ENCODE measurements around the gene C2CD4C.
"Not testable (repeated sequence)": the region's sequence is repeated elsewhere in the genome, so short reads cannot be mapped to it uniquely, and the experiment has no call there.

The C2CD4C gene

GRCh38 chr19:428149-428548 is 19.2 kb upstream of the C2CD4C start:
- no peak for DNase-seq
- H3K27me3 Mint-ChIP-seq, result no peaks in the 10 kb centered on the region
- peaks cover 9% of the 10 kb centered on the region for H3K9me3 Mint-ChIP-seq
- no peaks in the 10 kb centered on the region for H3K36me3 Mint-ChIP-seq
- no peaks in the 10 kb centered on the region for H3K4me1 Mint-ChIP-seq
- H3K4me3 Mint-ChIP-seq, result no peak overlapping the region
- CTCF ChIA-PET, result no interaction called here
- no peak overlapping the region for H3K27ac Mint-ChIP-seq

GRCh38 chr19:427675-428074 is 18.7 kb upstream of the C2CD4C start:
- H3K27me3 Mint-ChIP-seq, H3K4me1 Mint-ChIP-seq, H3K36me3 Mint-ChIP-seq, H3K27ac Mint-ChIP-seq, H3K9me3 Mint-ChIP-seq, CTCF ChIA-PET, DNase-seq, H3K4me3 Mint-ChIP-seq: not testable (repeated sequence)

GRCh38 chr19:426725-427445 is 17.9 kb upstream of the C2CD4C start:
- no peak for DNase-seq
- no peaks in the 10 kb centered on the region for H3K27me3 Mint-ChIP-seq
- no peaks in the 10 kb centered on the region for H3K36me3 Mint-ChIP-seq
- no peaks in the 10 kb centered on the region for H3K4me1 Mint-ChIP-seq
- H3K4me3 Mint-ChIP-seq, result no peak overlapping the region
- CTCF ChIA-PET, result no interaction called here
- H3K27ac Mint-ChIP-seq, result no peak overlapping the region
- H3K9me3 Mint-ChIP-seq, result peaks cover 9% of the 10 kb centered on the region

GRCh38 chr19:425056-425455 is 16.1 kb upstream of the C2CD4C start:
- Mint-ChIP-seq H3K27ac (no peak overlapping the region), H3K27me3 (no peaks in the 10 kb centered on the region), H3K4me3 (no peak overlapping the region), H3K9me3 (peaks cover 1% of the 10 kb centered on the region), H3K36me3 (no peaks in the 10 kb centered on the region), H3K4me1 (no peaks in the 10 kb centered on the region)
- no peak for DNase-seq
- CTCF ChIA-PET, result no interaction called here

GRCh38 chr19:424546-424945 is 15.6 kb upstream of the C2CD4C start:
- Mint-ChIP-seq H3K36me3 (no peaks in the 10 kb centered on the region), H3K4me3 (no peak overlapping the region), H3K4me1 (no peaks in the 10 kb centered on the region)

GRCh38 chr19:423691-424466 is 14.9 kb upstream of the C2CD4C start:
- H3K4me3 Mint-ChIP-seq, result no peak overlapping the region
- no peak for DNase-seq
- H3K4me1 Mint-ChIP-seq, result no peaks in the 10 kb centered on the region
- peak overlapping the region; percentile 28 for H3K27ac Mint-ChIP-seq
- H3K36me3 Mint-ChIP-seq, result no peaks in the 10 kb centered on the region
- no peaks in the 10 kb centered on the region for H3K9me3 Mint-ChIP-seq
- no peaks in the 10 kb centered on the region for H3K27me3 Mint-ChIP-seq
- CTCF ChIA-PET, result no interaction called here

More at GRCh38 chr19:424546-424945, 15.6 kb upstream of the C2CD4C start:
- Mint-ChIP-seq H3K27me3 (no peaks in the 10 kb centered on the region), H3K9me3 (no peaks in the 10 kb centered on the region), H3K27ac (no peak overlapping the region)
- no peak for DNase-seq
- CTCF ChIA-PET, result no interaction called here

GRCh38 chr19:422917-423226 is 13.9 kb upstream of the C2CD4C start:
- H3K27ac Mint-ChIP-seq, H3K36me3 Mint-ChIP-seq, H3K9me3 Mint-ChIP-seq, H3K4me3 Mint-ChIP-seq, H3K4me1 Mint-ChIP-seq, H3K27me3 Mint-ChIP-seq, CTCF ChIA-PET, DNase-seq: not testable (repeated sequence)

- no peak for DNase-seq
- no peaks in the 10 kb centered on the region for H3K9me3 Mint-ChIP-seq
- H3K36me3 Mint-ChIP-seq, result no peaks in the 10 kb centered on the region
- H3K27me3 Mint-ChIP-seq, result no peaks in the 10 kb centered on the region
- no peaks in the 10 kb centered on the region for H3K4me1 Mint-ChIP-seq
- CTCF ChIA-PET, result no interaction called here
- H3K27ac Mint-ChIP-seq, result no peak overlapping the region
- H3K4me3 Mint-ChIP-seq, result no peak overlapping the region
Observed at GRCh38 chr19:422213-422916, 13.4 kb upstream of the C2CD4C start.

- no peaks in the 10 kb centered on the region for H3K36me3 Mint-ChIP-seq
- H3K9me3 Mint-ChIP-seq, result no peaks in the 10 kb centered on the region
- no peak for DNase-seq
- H3K27me3 Mint-ChIP-seq, result no peaks in the 10 kb centered on the region
- H3K4me1 Mint-ChIP-seq, result no peaks in the 10 kb centered on the region
- CTCF ChIA-PET, result no interaction called here
- no peak overlapping the region for H3K4me3 Mint-ChIP-seq
- H3K27ac Mint-ChIP-seq, result no peak overlapping the region
Observed at GRCh38 chr19:419721-420515, 11.0 kb upstream of the C2CD4C start.

- Mint-ChIP-seq H3K4me1 (no peaks in the 10 kb centered on the region), H3K9me3 (no peaks in the 10 kb centered on the region), H3K36me3 (no peaks in the 10 kb centered on the region), H3K27me3 (no peaks in the 10 kb centered on the region), H3K4me3 (no peak overlapping the region), H3K27ac (no peak overlapping the region)
- no peak for DNase-seq
- CTCF ChIA-PET, result no interaction called here
Observed at GRCh38 chr19:418761-419671, 10.1 kb upstream of the C2CD4C start.

GRCh38 chr19:416416-416815 is 7.5 kb upstream of the C2CD4C start:
- H3K9me3 Mint-ChIP-seq, result no peaks in the 10 kb centered on the region
- no peak for DNase-seq

GRCh38 chr19:415292-415691 is 6.3 kb upstream of the C2CD4C start:
- Mint-ChIP-seq H3K27me3 (peaks cover 3% of the 10 kb centered on the region), H3K4me1 (no peaks in the 10 kb centered on the region), H3K4me3 (no peak overlapping the region), H3K27ac (no peak overlapping the region), H3K36me3 (no peaks in the 10 kb centered on the region), H3K9me3 (no peaks in the 10 kb centered on the region)
- CTCF ChIA-PET, result no interaction called here
- no peak for DNase-seq

More at GRCh38 chr19:416416-416815, 7.5 kb upstream of the C2CD4C start:
- Mint-ChIP-seq H3K36me3 (no peaks in the 10 kb centered on the region), H3K27me3 (no peaks in the 10 kb centered on the region), H3K4me3 (no peak overlapping the region), H3K4me1 (no peaks in the 10 kb centered on the region), H3K27ac (no peak overlapping the region)
- CTCF ChIA-PET, result no interaction called here

- CTCF ChIA-PET, result no interaction called here
- no peaks in the 10 kb centered on the region for H3K9me3 Mint-ChIP-seq
- no peak overlapping the region for H3K4me3 Mint-ChIP-seq
- H3K36me3 Mint-ChIP-seq, result no peaks in the 10 kb centered on the region
- peaks cover 15% of the 10 kb centered on the region for H3K27me3 Mint-ChIP-seq
- H3K27ac Mint-ChIP-seq, result no peak overlapping the region
- no peak for DNase-seq
- peaks cover 5% of the 10 kb centered on the region for H3K4me1 Mint-ChIP-seq
Observed at GRCh38 chr19:413756-414420, 4.9 kb upstream of the C2CD4C start.
